Natural killer cell (primary cell): Measurements from ENCODE around the gene QARS1. TPM values are rescaled to one million over a fixed set of nuclear protein-coding genes. Genes with fewer than 3 reads are reported as not detected.

Experiments
- ATAC-seq, 3 donors: fragments of 150-1000 bp in 2 of 3; fragments of 200-7000 bp in 1 of 3; cut with Tn5 transposase; 1 replicate in 1 of 3; 2 replicates in 2 of 3; pipeline ENCODE4 v1.10.0; 2021; ENCODE audit warnings: mild to moderate bottlenecking in 2 of 3, moderate library complexity in 2 of 3
- DNase-seq, 2 donors: peaks; one replicate each; pipeline versions ENCODE4 v3.0.0 to v3.0.0-alpha.2; 2013 to 2021; ENCODE audit warnings: mixed read lengths in 1 of 2
- H3K27ac ChIP-seq: one replicate; pipeline ENCODE4 v1.5.1; 2013; ENCODE audit warnings: mild to moderate bottlenecking, low read length
- H3K27me3 ChIP-seq: one replicate; pipeline ENCODE4 v1.6.1; 2013; ENCODE audit warnings: low read length; ENCODE audit not compliant: control insufficient read depth, insufficient read depth
- H3K36me3 ChIP-seq: one replicate; pipeline ENCODE4 v1.6.1; 2013; ENCODE audit warnings: low read length; ENCODE audit not compliant: control insufficient read depth, insufficient read depth
- H3K4me1 ChIP-seq: one replicate; pipeline ENCODE4 v1.6.1; 2013; ENCODE audit warnings: low read length; ENCODE audit not compliant: control insufficient read depth, insufficient read depth
- H3K4me3 ChIP-seq: one replicate; pipeline ENCODE4 v1.5.1; 2013; ENCODE audit warnings: low read length
- H3K9me3 ChIP-seq: one replicate; pipeline ENCODE4 v1.6.1; 2013; ENCODE audit warnings: low read length; ENCODE audit not compliant: control insufficient read depth, insufficient read depth
- H3K27ac Mint-ChIP-seq, 2 donors: one replicate each; pipeline ENCODE4 v1.8.0; 2022; ENCODE audit warnings: mild to moderate bottlenecking in 2 of 2, mixed read lengths in 2 of 2, moderate library complexity in 1 of 2
- H3K27me3 Mint-ChIP-seq, 2 donors: one replicate each; pipeline ENCODE4 v1.8.0; 2022; ENCODE audit warnings: low read depth in 2 of 2, mixed read lengths in 2 of 2
- H3K36me3 Mint-ChIP-seq: one replicate; pipeline ENCODE4 v1.8.0; 2022; ENCODE audit warnings: mixed read lengths
- H3K4me1 Mint-ChIP-seq, 2 donors: one replicate each; pipeline ENCODE4 v1.8.0; 2022; ENCODE audit warnings: mixed read lengths in 2 of 2
- H3K4me3 Mint-ChIP-seq: one replicate; pipeline ENCODE4 v1.8.0; 2022; ENCODE audit warnings: mild to moderate bottlenecking, moderate library complexity, mixed read lengths
- H3K9me3 Mint-ChIP-seq, 2 donors: one replicate each; pipeline ENCODE4 v1.8.0; 2022; ENCODE audit warnings: mixed read lengths in 2 of 2
- CTCF ChIP-seq: fragments of 200-600 bp; IDR thresholded peaks from one replicate; pipeline ENCODE4 v1.8.0; 2022; ENCODE audit warnings: antibody characterized with exemption
- WGBS: methylation state at CpG from one replicate; pipeline ENCODE4 v1.1.7; 2013; ENCODE audit warnings: missing lambda C conversion rate; ENCODE audit not compliant: insufficient coverage; 5-methylcytosine and 5-hydroxymethylcytosine counted together
- intact Hi-C: fragments of 100-400 bp; cut with micrococcal nuclease; formaldehyde crosslinking; loops from one replicate; pipeline ENCODE4 v1.14.2; 2022
- total RNA-seq, 4 donors: library from RNA; stranded (reverse); fragments of 120-200 nt in 1 of 4; gene quantifications; one replicate each; pipeline versions ENCODE4 v1.2.3 to v1.2.4, GENCODE V29; 2013 to 2022

Gene QARS1
- total RNA-seq, 3 donors from 2014 or later (not counting 1 experiment from before 2014, with no cell fraction given) = 250 to 280 (median 258) TPM

DNA sequence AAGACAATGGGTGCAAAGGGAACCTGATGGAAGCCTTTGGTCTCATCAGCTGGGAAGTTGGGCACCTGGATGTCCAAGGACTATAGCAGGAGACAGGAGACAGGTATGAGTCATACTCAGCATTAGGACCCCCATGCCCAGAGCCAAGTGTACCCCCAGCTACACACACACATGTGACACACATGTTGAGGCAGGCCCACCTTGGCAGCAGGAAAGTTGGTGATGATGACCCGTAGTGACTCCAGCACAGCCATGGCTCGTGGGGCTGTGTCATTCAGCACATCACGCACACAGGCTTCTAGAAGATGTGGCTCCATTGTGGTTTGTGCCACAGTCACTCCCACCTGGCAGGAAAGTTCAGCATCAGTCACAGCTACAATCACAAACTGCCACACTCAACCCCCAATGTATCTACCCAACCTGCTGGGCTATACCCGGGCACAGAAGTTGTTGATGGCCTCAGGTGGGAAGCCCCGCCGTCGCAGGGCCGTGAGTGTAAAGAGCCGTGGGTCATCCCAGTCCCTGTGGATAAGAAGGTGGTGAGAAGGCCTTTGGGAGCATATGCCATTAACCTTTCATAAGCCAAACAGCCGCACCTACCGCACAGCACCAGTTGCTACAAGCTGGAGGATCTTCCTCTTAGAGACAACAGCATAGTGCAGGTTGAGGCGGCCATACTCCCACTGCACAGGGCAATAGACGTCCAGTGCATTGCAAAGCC lies 5.5 kb downstream of the QARS1 start:
- Histone ChIP-seq H3K4me3 (no peak overlapping the region), H3K27ac (no peak overlapping the region), H3K9me3 (no peaks in the 10 kb centered on the region), H3K4me1 (peaks cover 20% of the 10 kb centered on the region), H3K36me3 (peaks cover 49% of the 10 kb centered on the region), H3K27me3 (no peaks in the 10 kb centered on the region)
- no peak for DNase-seq
- H3K4me3 Mint-ChIP-seq = no peak overlapping the region
- intact Hi-C loops = no loop called here
- no peak for TF ChIP-seq CTCF
- no peak for ATAC-seq
- no peak overlapping the region for H3K27ac Mint-ChIP-seq
- H3K4me1 Mint-ChIP-seq = peaks cover 12 to 23% of the 10 kb centered on the region in 2 donors
- no peaks in the 10 kb centered on the region for H3K27me3 Mint-ChIP-seq
- WGBS = 98% methylated on average over 13 of the region's 13 CpGs
- no peaks in the 10 kb centered on the region for H3K36me3 Mint-ChIP-seq
- H3K9me3 Mint-ChIP-seq = no peaks in the 10 kb centered on the region

DNA sequence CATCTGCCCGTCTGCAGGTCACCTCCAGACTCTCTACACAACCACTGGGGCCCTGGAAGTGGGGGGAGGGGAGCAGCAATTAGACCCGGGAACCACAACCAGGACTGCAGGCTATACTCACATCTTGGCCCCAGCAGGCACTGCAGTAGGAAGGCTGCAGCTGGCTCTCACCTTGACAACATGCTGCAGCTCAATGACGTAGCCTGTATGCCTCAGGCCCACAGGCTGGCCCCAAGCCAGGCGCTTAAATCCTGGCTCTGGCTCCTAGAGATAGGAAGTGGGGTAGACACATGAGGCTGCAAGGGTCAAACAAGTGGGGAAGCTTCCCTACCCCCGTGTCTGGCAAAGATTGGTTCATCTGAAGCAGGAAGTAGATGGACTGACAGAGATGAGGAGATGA lies 6.1 kb downstream of the QARS1 start:
- H3K36me3 Mint-ChIP-seq = no peaks in the 10 kb centered on the region
- WGBS = 67% methylated on average over 4 of the region's 5 CpGs
- TF ChIP-seq CTCF = no peak
- H3K4me3 Mint-ChIP-seq = no peak overlapping the region
- intact Hi-C loops = no loop called here
- Histone ChIP-seq H3K9me3 (no peaks in the 10 kb centered on the region), H3K27me3 (no peaks in the 10 kb centered on the region), H3K4me3 (no peak overlapping the region), H3K36me3 (peaks cover 49% of the 10 kb centered on the region), H3K27ac (no peak overlapping the region), H3K4me1 (peaks cover 14% of the 10 kb centered on the region)
- no peak for ATAC-seq
- peaks cover 6 to 21% of the 10 kb centered on the region in 2 donors for H3K4me1 Mint-ChIP-seq
- no peaks in the 10 kb centered on the region for H3K27me3 Mint-ChIP-seq
- no peak for DNase-seq
- H3K27ac Mint-ChIP-seq = no peak overlapping the region
- no peaks in the 10 kb centered on the region for H3K9me3 Mint-ChIP-seq

- Mint-ChIP-seq H3K9me3 (no peaks in the 10 kb centered on the region), H3K27me3 (no peaks in the 10 kb centered on the region), H3K4me1 (peaks cover 31 to 44% of the 10 kb centered on the region in 2 donors), H3K36me3 (no peaks in the 10 kb centered on the region), H3K27ac (peak within 1 kb of the TSS; percentile 95 to 96), H3K4me3 (peak within 1 kb of the TSS; percentile 92)
- DNase-seq (peak; percentile 95 to 97), ATAC-seq (peak; percentile 79 to 89 (median 81))
- intact Hi-C loops = loop anchor here (1.0 to 5.0 kb wide), 9 partner anchors 10 to 578 kb away; partner anchors contain the start of genes APEH, CCDC71, NCKIPSD and NDUFAF3
- WGBS = under 1% methylated on average over 65 of the region's 65 CpGs
- Histone ChIP-seq H3K9me3 (no peaks in the 10 kb centered on the region), H3K4me3 (peak within 1 kb of the TSS; percentile 84), H3K36me3 (peaks cover 16% of the 10 kb centered on the region), H3K27me3 (no peaks in the 10 kb centered on the region), H3K4me1 (peaks cover 30% of the 10 kb centered on the region), H3K27ac (peak within 1 kb of the TSS; percentile 79)
- peak; percentile 57 for TF ChIP-seq CTCF
These were observed 10.4 kb downstream of the QARS1 start, which contains the start of gene QRICH1 for GRCh38 chr3:49093853-49094767. Gene QRICH1 (minus strand): TSS chr3:49094071. CDS start chr3:49077017, 17,054 bp downstream.
